Sciatic nerve (tissue), 1 donor: ENCODE results near the gene GBP7. TPM values are rescaled to one million over a fixed set of nuclear protein-coding genes. Genes with fewer than 3 reads are reported as not detected.

Experiments
- total RNA-seq: library from RNA; stranded (reverse); fragmentation: NEBNext Ultra II Directional; extraction: Animal tissue kit (Norgen Biotek cat#: 25700); gene quantifications from one replicate; pipeline ENCODE4 v1.2.1, GENCODE V29; 2021
- donor health status: DM: no; HTN: no; CAD: no.

The GBP7 gene
- total RNA-seq, 1 donor from 2014 or later = 0.13 TPM

Other genes with a start within 250 kb of the GBP7 start
- gene KYAT3, start 183.4 kb downstream of the GBP7 start, total RNA-seq = 34.2 TPM
- 25.6 TPM for gene RBMXL1, start 183.4 kb downstream of the GBP7 start, total RNA-seq
- gene GBP3, start 153.1 kb downstream of the GBP7 start, total RNA-seq = 25.9 TPM
- gene GBP1, start 110.8 kb downstream of the GBP7 start, total RNA-seq = 38.4 TPM
- gene GBP2, start 49.9 kb downstream of the GBP7 start, total RNA-seq = 80.0 TPM
- gene GBP4, start 22.9 kb upstream of the GBP7 start, total RNA-seq = 19.4 TPM
- 6.4 TPM for gene GBP5, start 96.9 kb upstream of the GBP7 start, total RNA-seq
- gene GBP6, start 188.1 kb upstream of the GBP7 start, total RNA-seq = not detected